GM15510 (cell line): Measurements from ENCODE around the gene CCDC81.

Experiments used
- POLR2A ChIP-seq: IDR thresholded peaks from 3 replicates; pipeline ENCODE4 v1.6.1; 2011; ENCODE audit warnings: borderline replicate concordance; ENCODE audit not compliant: insufficient read length; ENCODE audit errors: extremely low read depth

The CCDC81 gene

GRCh38 chr11:86374586-86374985 is at the start of gene CCDC81:
Gene CCDC81, plus strand, starts transcription at chr11:86374887. Its CDS starts 277 bp downstream, at chr11:86375164.
- TF ChIP-seq POLR2A, result no peak

GRCh38 chr11:86335131-86335767 is 39.4 kb upstream of the CCDC81 start:
- no peak for TF ChIP-seq POLR2A

GRCh38 chr11:86337227-86337626 is 37.5 kb upstream of the CCDC81 start:
- no peak for TF ChIP-seq POLR2A

- no peak for TF ChIP-seq POLR2A
Measured at GRCh38 chr11:86341382-86341781, 33.3 kb upstream of the CCDC81 start.

- no peak for TF ChIP-seq POLR2A
Measured at GRCh38 chr11:86346513-86346912, 28.2 kb upstream of the CCDC81 start.

GRCh38 chr11:86355256-86355655 is 19.4 kb upstream of the CCDC81 start:
- no peak for TF ChIP-seq POLR2A

GRCh38 chr11:86358720-86359119 is 16.0 kb upstream of the CCDC81 start:
- no peak for TF ChIP-seq POLR2A

GRCh38 chr11:86360775-86361395 is 13.8 kb upstream of the CCDC81 start:
- TF ChIP-seq POLR2A, result no peak

GRCh38 chr11:86363424-86363823 is 11.3 kb upstream of the CCDC81 start:
- no peak for TF ChIP-seq POLR2A

- no peak for TF ChIP-seq POLR2A
Measured at GRCh38 chr11:86365546-86365945, 9.1 kb upstream of the CCDC81 start.

- no peak for TF ChIP-seq POLR2A
Measured at GRCh38 chr11:86369668-86370067, 5.0 kb upstream of the CCDC81 start.

- TF ChIP-seq POLR2A, result no peak
Measured at GRCh38 chr11:86370171-86370570, 4.5 kb upstream of the CCDC81 start.

GRCh38 chr11:86370922-86371594 is 3.6 kb upstream of the CCDC81 start:
- no peak for TF ChIP-seq POLR2A

GRCh38 chr11:86372041-86372440 is 2.6 kb upstream of the CCDC81 start:
- TF ChIP-seq POLR2A, result no peak

- no peak for TF ChIP-seq POLR2A
Measured at GRCh38 chr11:86372586-86372985, 2.1 kb upstream of the CCDC81 start.

- no peak for TF ChIP-seq POLR2A
Measured at GRCh38 chr11:86374069-86374468, 618 bp upstream of the CCDC81 start.
